Lower lobe of right lung (tissue), 2 donors: ENCODE results near the gene HIRIP3. TPM values are rescaled to one million over a fixed set of nuclear protein-coding genes. Genes with fewer than 3 reads are reported as not detected.

ENCODE experiments used
- ATAC-seq, 2 donors: fragments of 200-7000 bp; cut with Tn5 transposase; one replicate each; pipeline ENCODE4 v1.9.1; 2020 to 2022; ENCODE audit warnings: mild to moderate bottlenecking in 2 of 2, moderate library complexity in 2 of 2
- DNase-seq: peaks from one replicate; pipeline ENCODE4 v3.0.0-alpha.2; 2020
- H3K27ac ChIP-seq: fragments of 200-600 bp; one replicate; pipeline ENCODE4 v1.8.0; 2022
- H3K27me3 ChIP-seq: fragments of 200-600 bp; one replicate; pipeline ENCODE4 v1.8.0; 2022; ENCODE audit warnings: low read depth
- H3K36me3 ChIP-seq: fragments of 200-600 bp; one replicate; pipeline ENCODE4 v1.8.0; 2022; ENCODE audit warnings: mild to moderate bottlenecking
- H3K4me1 ChIP-seq: fragments of 200-600 bp; one replicate; pipeline ENCODE4 v1.8.0; 2022
- H3K4me3 ChIP-seq: fragments of 200-600 bp; one replicate; pipeline ENCODE4 v1.8.0; 2022; ENCODE audit warnings: mild to moderate bottlenecking
- H3K9me3 ChIP-seq: fragments of 200-600 bp; one replicate; pipeline ENCODE4 v1.8.0; 2022
- intact Hi-C: fragments of 100-400 bp; cut with DNase I; formaldehyde crosslinking; loops from one replicate; pipeline ENCODE4 v1.11.0; 2022
- total RNA-seq: library from RNA; stranded (reverse); fragmentation: NEBNext Ultra II Directional; extraction: Animal tissue kit (Norgen Biotek cat#: 25700); gene quantifications from one replicate; pipeline ENCODE4 v1.2.1, GENCODE V29; 2021
- TF ChIP-seq, protein P1 (sequence below): fragments of 200-600 bp; IDR thresholded peaks from one replicate; pipeline ENCODE4 v1.8.0; 2022; ENCODE audit warnings: antibody characterized with exemption, mild to moderate bottlenecking
- donor health status: DM: no; HTN: yes; CAD: no; lungs with severe emphysema.

The HIRIP3 gene
- total RNA-seq, 1 donor from 2014 or later = 22.1 TPM

DNA sequence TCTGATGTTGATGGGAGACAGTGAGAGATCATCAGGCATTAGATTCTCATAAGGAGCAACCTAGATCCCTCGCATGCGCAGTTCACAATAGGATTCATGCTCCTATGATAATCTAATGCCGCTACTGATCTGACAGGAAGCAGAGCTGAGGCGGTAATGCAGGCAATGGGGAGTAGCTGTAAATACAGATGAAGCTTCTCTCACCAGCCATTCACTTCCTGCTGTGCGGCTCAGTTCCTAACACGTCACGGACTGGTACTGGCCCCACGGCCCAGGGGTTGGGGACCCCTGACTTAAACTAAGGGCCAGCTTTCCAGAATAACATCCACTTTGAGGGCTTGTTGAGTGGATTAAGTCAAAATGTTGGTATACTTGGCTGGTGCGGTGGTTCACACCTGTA lies 36.1 kb downstream of the HIRIP3 start:
- no peaks in the 10 kb centered on the region for H3K27me3 ChIP-seq
- no peak overlapping the region for H3K27ac ChIP-seq
- peaks cover 18% of the 10 kb centered on the region for H3K4me1 ChIP-seq
- DNase-seq (no peak), ATAC-seq (no peak)
- intact Hi-C loops = no loop called here
- TF ChIP-seq, protein P1, sequence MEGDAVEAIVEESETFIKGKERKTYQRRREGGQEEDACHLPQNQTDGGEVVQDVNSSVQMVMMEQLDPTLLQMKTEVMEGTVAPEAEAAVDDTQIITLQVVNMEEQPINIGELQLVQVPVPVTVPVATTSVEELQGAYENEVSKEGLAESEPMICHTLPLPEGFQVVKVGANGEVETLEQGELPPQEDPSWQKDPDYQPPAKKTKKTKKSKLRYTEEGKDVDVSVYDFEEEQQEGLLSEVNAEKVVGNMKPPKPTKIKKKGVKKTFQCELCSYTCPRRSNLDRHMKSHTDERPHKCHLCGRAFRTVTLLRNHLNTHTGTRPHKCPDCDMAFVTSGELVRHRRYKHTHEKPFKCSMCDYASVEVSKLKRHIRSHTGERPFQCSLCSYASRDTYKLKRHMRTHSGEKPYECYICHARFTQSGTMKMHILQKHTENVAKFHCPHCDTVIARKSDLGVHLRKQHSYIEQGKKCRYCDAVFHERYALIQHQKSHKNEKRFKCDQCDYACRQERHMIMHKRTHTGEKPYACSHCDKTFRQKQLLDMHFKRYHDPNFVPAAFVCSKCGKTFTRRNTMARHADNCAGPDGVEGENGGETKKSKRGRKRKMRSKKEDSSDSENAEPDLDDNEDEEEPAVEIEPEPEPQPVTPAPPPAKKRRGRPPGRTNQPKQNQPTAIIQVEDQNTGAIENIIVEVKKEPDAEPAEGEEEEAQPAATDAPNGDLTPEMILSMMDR = no peak
- H3K4me3 ChIP-seq = no peak overlapping the region
- H3K9me3 ChIP-seq = no peaks in the 10 kb centered on the region
- H3K36me3 ChIP-seq = no peaks in the 10 kb centered on the region

DNA sequence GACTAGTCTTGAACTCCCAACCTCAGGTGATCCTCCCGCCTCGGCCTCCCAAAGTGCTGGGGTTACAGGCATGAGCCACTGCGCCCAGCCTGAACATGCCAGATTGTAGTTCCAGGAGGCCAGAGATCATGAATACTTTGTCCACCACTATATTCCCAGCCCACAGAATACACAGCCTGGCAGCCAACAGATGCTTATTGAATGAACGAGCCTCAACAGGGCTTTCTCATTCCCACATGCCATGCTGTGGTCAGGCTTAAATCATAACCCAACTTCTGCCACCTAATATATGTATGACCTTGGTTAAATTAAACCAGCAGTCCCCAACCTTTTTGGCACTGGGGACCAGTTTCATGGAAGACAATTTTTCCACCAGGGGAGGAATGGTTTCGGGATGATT lies 36.7 kb downstream of the HIRIP3 start:
- H3K4me1 ChIP-seq = peaks cover 18% of the 10 kb centered on the region
- TF ChIP-seq, protein P1 = no peak
- ATAC-seq = no peak
- no peaks in the 10 kb centered on the region for H3K36me3 ChIP-seq
- H3K27ac ChIP-seq = no peak overlapping the region
- no peaks in the 10 kb centered on the region for H3K27me3 ChIP-seq
- H3K9me3 ChIP-seq = no peaks in the 10 kb centered on the region
- DNase-seq = no peak
- intact Hi-C loops = no loop called here
- H3K4me3 ChIP-seq = no peak overlapping the region

DNA sequence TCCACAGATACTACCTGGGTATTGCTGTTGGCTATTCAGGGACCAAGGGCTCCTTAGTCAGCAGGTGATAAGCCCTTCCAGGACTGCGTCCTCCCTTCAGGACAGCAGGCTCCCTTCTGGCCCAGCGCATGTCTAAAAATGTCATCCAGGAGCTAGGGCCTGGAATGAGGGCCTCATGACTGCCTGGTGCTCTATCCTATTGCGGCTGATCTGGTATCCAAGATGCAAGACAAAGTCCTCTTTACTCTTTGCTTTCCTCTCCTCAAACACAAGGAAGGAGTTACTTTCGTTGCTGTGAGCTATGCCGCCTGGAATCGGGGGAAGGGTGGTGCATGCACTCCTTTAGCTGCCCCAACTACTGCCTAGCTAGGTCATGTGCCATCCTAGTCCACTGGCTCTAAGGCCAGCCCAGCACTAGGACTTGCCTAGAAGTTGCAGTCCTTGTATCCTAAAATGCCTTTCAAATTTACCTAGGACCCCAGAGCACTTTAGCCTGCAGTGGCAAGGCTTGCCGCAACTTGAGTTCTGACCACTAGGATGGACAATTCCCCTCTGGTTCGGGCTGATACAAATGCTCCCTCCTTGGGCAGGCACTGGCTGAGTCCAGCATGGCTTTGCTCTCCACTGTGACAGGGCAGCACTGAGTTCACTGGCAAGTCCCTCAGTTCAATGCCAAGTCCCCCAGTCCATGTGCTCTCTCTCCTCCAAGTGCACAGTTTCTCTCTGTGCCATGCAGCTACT lies 43.6 kb downstream of the HIRIP3 start:
- Histone ChIP-seq H3K4me3 (no peak overlapping the region), H3K36me3 (no peaks in the 10 kb centered on the region), H3K27ac (no peak overlapping the region), H3K27me3 (no peaks in the 10 kb centered on the region), H3K9me3 (no peaks in the 10 kb centered on the region), H3K4me1 (no peaks in the 10 kb centered on the region)
- TF ChIP-seq, protein P1 = no peak
- intact Hi-C loops = no loop called here
- DNase-seq (no peak), ATAC-seq (no peak)

DNA sequence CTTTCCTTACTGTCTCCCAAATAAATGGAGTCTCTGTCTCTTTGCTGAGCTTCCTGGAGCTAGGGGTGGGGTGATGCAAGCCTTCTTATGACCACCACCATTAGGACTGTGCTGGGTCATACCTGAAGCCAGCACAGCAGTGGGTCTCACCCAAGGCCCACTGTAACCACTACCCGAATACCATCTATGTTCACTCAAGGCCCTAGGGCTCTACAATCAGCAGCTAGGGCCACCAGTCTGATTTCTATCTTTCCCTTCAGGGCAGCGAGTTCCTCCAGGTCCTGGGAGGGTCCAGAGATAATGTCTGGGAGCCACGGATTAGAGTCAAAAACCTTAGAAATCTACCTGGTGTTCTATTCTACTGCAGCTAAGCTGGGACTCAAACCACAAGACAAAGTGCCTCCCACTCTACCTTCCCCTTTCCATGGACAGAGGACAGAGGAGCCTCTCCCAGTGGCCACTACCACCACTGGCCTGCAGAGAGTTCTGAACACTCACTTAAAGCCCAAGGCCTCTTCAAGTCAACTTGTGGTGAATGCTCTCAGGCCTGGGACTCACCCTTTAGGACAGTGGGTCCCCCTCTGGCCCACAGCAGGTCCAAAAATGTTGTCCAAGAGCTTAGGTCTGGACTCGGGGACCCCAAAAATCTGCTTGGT lies 44.5 kb downstream of the HIRIP3 start:
- Histone ChIP-seq H3K27me3 (no peaks in the 10 kb centered on the region), H3K27ac (no peak overlapping the region), H3K4me1 (no peaks in the 10 kb centered on the region), H3K36me3 (no peaks in the 10 kb centered on the region), H3K4me3 (no peak overlapping the region), H3K9me3 (no peaks in the 10 kb centered on the region)
- intact Hi-C loops = no loop called here
- no peak for ATAC-seq
- TF ChIP-seq, protein P1 = no peak
- no peak for DNase-seq

DNA sequence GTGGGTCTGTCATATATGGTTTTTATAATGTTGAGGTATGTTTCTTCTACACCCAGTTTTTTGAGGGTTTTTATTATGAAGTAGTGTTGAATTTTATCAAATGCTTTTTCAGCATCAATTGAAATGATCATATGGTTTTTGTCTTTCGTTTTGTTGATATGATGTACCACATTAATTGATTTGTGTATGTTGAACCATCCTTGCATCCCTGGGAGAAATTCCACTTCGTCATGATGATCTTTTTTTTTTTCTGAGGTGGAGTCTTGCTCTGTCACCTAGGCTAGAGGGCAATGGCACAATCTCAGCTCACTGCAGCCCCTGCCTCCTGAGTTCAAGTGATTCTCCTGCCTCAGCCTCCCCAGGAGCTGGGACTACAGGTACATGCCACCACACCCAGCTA lies 47.5 kb downstream of the HIRIP3 start:
- Histone ChIP-seq H3K4me3 (no peak overlapping the region), H3K27ac (no peak overlapping the region), H3K36me3 (no peaks in the 10 kb centered on the region), H3K9me3 (no peaks in the 10 kb centered on the region), H3K4me1 (no peaks in the 10 kb centered on the region), H3K27me3 (no peaks in the 10 kb centered on the region)
- ATAC-seq (no peak), DNase-seq (no peak)
- intact Hi-C loops = no loop called here
- TF ChIP-seq, protein P1 = no peak
